HepG2 (cell line): ENCODE results near the gene SYNC. TPM values are rescaled to one million over a fixed set of nuclear protein-coding genes. Genes with fewer than 3 reads are reported as not detected.
A peak's percentile ranks its signal among the peaks of the same experiment; 100 is the strongest.

ENCODE experiments used
- ARNT2 ChIP-seq: sonication (generic); formaldehyde crosslinking; IDR thresholded peaks from 2 replicates; pipeline ENCODE4 v1.8.0; 2022; ENCODE audit warnings: mild to moderate bottlenecking, low read depth, missing genetic modification reagents, moderate library complexity
- ERF ChIP-seq: IDR thresholded peaks from 2 replicates; pipeline ENCODE4 v1.6.1; 2018; ENCODE audit warnings: missing biosample characterization, missing genetic modification reagents
- NCOA2 ChIP-seq: sonication (generic); formaldehyde crosslinking; IDR thresholded peaks from 2 replicates; pipeline ENCODE4 v1.8.0; 2022; ENCODE audit warnings: inconsistent platforms
- NRL ChIP-seq: sonication (generic); formaldehyde crosslinking; IDR thresholded peaks from 2 replicates; pipeline ENCODE4 v1.5.0; 2020; ENCODE audit warnings: missing genetic modification reagents, mild to moderate bottlenecking, moderate library complexity, borderline replicate concordance
- RFXAP ChIP-seq: sonication (generic); formaldehyde crosslinking; IDR thresholded peaks from 2 replicates; pipeline ENCODE4 v1.4.0; 2020; ENCODE audit warnings: missing genetic modification reagents, borderline replicate concordance
- SMC3 ChIP-seq: IDR thresholded peaks from 2 replicates; pipeline ENCODE4 v1.6.1; 2011; ENCODE audit warnings: low read length, improper control_type of control experiment
- SOX5 ChIP-seq: IDR thresholded peaks from 2 replicates; pipeline ENCODE4 v1.6.1; 2016; ENCODE audit warnings: borderline replicate concordance
- SP1 ChIP-seq, 2 experiments: fragments of 450-650 bp in 1 of 2; sonication (generic) in 1 of 2; formaldehyde crosslinking in 1 of 2; IDR thresholded peaks; 2 replicates each; pipeline versions ENCODE4 v1.4.0 to v1.6.1; 2016 to 2020; ENCODE audit warnings: missing genetic modification reagents in 1 of 2
- TAF1 ChIP-seq: sonication (generic); formaldehyde crosslinking; IDR thresholded peaks from 2 replicates; pipeline ENCODE4 v1.4.0; 2020; ENCODE audit warnings: missing genetic modification reagents
- WIZ ChIP-seq: sonication (generic); formaldehyde crosslinking; IDR thresholded peaks from 2 replicates; pipeline ENCODE4 v1.5.1; 2020; ENCODE audit warnings: mild to moderate bottlenecking, missing genetic modification reagents
- ZFP90 ChIP-seq: sonication (generic); formaldehyde crosslinking; IDR thresholded peaks from 2 replicates; pipeline ENCODE4 v1.8.0; 2022; ENCODE audit warnings: missing genetic modification reagents, mild to moderate bottlenecking, inconsistent platforms, borderline replicate concordance
- ZFY ChIP-seq: sonication (generic); formaldehyde crosslinking; IDR thresholded peaks from 2 replicates; pipeline ENCODE4 v1.4.0; 2020; ENCODE audit warnings: missing genetic modification reagents
- ZMYM2 ChIP-seq: sonication (generic); formaldehyde crosslinking; IDR thresholded peaks from 2 replicates; pipeline ENCODE4 v1.8.0; 2022; ENCODE audit warnings: mild to moderate bottlenecking, missing genetic modification reagents
- ZNF280B ChIP-seq: sonication (generic); formaldehyde crosslinking; IDR thresholded peaks from 2 replicates; pipeline ENCODE4 v1.5.0; 2020; ENCODE audit warnings: missing genetic modification reagents, mild to moderate bottlenecking, borderline replicate concordance
- ZNF33B ChIP-seq: sonication (generic); formaldehyde crosslinking; IDR thresholded peaks from 2 replicates; pipeline ENCODE4 v1.5.1; 2020; ENCODE audit warnings: mild to moderate bottlenecking, missing genetic modification reagents
- ZNF572 ChIP-seq: sonication (generic); formaldehyde crosslinking; IDR thresholded peaks from 2 replicates; pipeline ENCODE4 v1.5.1; 2020; ENCODE audit warnings: mild to moderate bottlenecking, missing genetic modification reagents
- ZNF777 ChIP-seq: sonication (generic); formaldehyde crosslinking; IDR thresholded peaks from 2 replicates; pipeline ENCODE4 v1.4.0; 2020; ENCODE audit warnings: missing genetic modification reagents
- ZNF788 ChIP-seq: sonication (generic); formaldehyde crosslinking; IDR thresholded peaks from 2 replicates; pipeline ENCODE4 v1.5.0; 2020; ENCODE audit warnings: mild to moderate bottlenecking, missing genetic modification reagents, borderline replicate concordance
- ZNF83 ChIP-seq: sonication (generic); formaldehyde crosslinking; IDR thresholded peaks from 2 replicates; pipeline ENCODE4 v1.4.0; 2020; ENCODE audit warnings: missing genetic modification reagents, mild to moderate bottlenecking, borderline replicate concordance
- polyA plus RNA-seq, 8 experiments: library from polyadenylated mRNA; depleted of rRNA in 3 of 8; stranded (reverse) in 7 of 8; unstranded in 1 of 8; fragments of >200 nt; fragmentation: Illumina TruSeq in 4 of 8; extraction: Trizol in 4 of 8; gene quantifications; 2 replicates each; pipeline versions ENCODE4 v1.2.1 to v1.2.3, GENCODE V29; 2011 to 2016; ENCODE audit warnings: low read depth in 4 of 8, missing spikeins in 1 of 8, mixed read lengths in 1 of 8; ENCODE audit not compliant: insufficient read depth in 1 of 8
- total RNA-seq, 5 experiments: library from RNA; depleted of rRNA; stranded (reverse); fragments of >200 nt; fragmentation: Illumina TruSeq; extraction: Trizol; gene quantifications; 2 replicates each; pipeline ENCODE4 v1.2.3, GENCODE V29; 2016; ENCODE audit warnings: low read depth in 1 of 5
- TF ChIP-seq, protein P1 (sequence below): sonication (generic); formaldehyde crosslinking; IDR thresholded peaks from 2 replicates; pipeline ENCODE4 v1.5.1; 2020; ENCODE audit warnings: mild to moderate bottlenecking, missing genetic modification reagents, moderate library complexity
- TF ChIP-seq, protein P2 (sequence below): sonication (generic); formaldehyde crosslinking; IDR thresholded peaks from 2 replicates; pipeline ENCODE4 v1.4.0; 2020; ENCODE audit warnings: mild to moderate bottlenecking, missing genetic modification reagents

SYNC gene
- total and polyA plus RNA-seq, 2 of the 13 experiments (the other 11 are each of a cell fraction or from before 2014, with no cell fraction given) = 2.4 to 5.4 TPM

GRCh38 chr1:32695098-32695904 lies 7.3 kb downstream of the SYNC start (continued):
- TF ChIP-seq, protein P1, sequence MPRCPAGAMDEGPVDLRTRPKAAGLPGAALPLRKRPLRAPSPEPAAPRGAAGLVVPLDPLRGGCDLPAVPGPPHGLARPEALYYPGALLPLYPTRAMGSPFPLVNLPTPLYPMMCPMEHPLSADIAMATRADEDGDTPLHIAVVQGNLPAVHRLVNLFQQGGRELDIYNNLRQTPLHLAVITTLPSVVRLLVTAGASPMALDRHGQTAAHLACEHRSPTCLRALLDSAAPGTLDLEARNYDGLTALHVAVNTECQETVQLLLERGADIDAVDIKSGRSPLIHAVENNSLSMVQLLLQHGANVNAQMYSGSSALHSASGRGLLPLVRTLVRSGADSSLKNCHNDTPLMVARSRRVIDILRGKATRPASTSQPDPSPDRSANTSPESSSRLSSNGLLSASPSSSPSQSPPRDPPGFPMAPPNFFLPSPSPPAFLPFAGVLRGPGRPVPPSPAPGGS = peak; percentile 27; the same call in 1 of the 2 replicates
- TF ChIP-seq NCOA2 (CRISPR knock-in tag) (no peak), ZFY (CRISPR knock-in tag) (peak; percentile 92), ZNF83 (CRISPR knock-in tag) (no peak), ZNF572 (CRISPR knock-in tag) (peak; percentile 9; the same call in 1 of the 2 replicates), ZNF777 (CRISPR knock-in tag) (no peak), SOX5 (CRISPR knock-in tag) (no peak), ZMYM2 (no peak), ZFP90 (CRISPR knock-in tag) (peak; percentile 59; the same call in 1 of the 2 replicates), ZNF33B (CRISPR knock-in tag) (0 out of 2 replicates have a peak, but pooled peaks have one; percentile 64), ZNF280B (CRISPR knock-in tag) (0 out of 2 replicates have a peak, but pooled peaks have one; percentile 48), ARNT2 (CRISPR knock-in tag) (peak; percentile 39; the same call in 1 of the 2 replicates), SP1 (IDR thresholded peaks at IDR 0.05) (no peak), SP1 (CRISPR knock-in tag; IDR thresholded peaks at IDR 0.05) (no peak), NRL (CRISPR knock-in tag) (peak; percentile 42; the same call in 1 of the 2 replicates), WIZ (peak; percentile 57), RFXAP (peak; percentile 11; the same call in 1 of the 2 replicates), ZNF788 (CRISPR knock-in tag) (peak; percentile 45; the same call in 1 of the 2 replicates), SMC3 (no peak), ERF (CRISPR knock-in tag) (0 out of 2 replicates have a peak, but pooled peaks have one; percentile 44), TAF1 (CRISPR knock-in tag) (peak; percentile 73)
- TF ChIP-seq, protein P2, sequence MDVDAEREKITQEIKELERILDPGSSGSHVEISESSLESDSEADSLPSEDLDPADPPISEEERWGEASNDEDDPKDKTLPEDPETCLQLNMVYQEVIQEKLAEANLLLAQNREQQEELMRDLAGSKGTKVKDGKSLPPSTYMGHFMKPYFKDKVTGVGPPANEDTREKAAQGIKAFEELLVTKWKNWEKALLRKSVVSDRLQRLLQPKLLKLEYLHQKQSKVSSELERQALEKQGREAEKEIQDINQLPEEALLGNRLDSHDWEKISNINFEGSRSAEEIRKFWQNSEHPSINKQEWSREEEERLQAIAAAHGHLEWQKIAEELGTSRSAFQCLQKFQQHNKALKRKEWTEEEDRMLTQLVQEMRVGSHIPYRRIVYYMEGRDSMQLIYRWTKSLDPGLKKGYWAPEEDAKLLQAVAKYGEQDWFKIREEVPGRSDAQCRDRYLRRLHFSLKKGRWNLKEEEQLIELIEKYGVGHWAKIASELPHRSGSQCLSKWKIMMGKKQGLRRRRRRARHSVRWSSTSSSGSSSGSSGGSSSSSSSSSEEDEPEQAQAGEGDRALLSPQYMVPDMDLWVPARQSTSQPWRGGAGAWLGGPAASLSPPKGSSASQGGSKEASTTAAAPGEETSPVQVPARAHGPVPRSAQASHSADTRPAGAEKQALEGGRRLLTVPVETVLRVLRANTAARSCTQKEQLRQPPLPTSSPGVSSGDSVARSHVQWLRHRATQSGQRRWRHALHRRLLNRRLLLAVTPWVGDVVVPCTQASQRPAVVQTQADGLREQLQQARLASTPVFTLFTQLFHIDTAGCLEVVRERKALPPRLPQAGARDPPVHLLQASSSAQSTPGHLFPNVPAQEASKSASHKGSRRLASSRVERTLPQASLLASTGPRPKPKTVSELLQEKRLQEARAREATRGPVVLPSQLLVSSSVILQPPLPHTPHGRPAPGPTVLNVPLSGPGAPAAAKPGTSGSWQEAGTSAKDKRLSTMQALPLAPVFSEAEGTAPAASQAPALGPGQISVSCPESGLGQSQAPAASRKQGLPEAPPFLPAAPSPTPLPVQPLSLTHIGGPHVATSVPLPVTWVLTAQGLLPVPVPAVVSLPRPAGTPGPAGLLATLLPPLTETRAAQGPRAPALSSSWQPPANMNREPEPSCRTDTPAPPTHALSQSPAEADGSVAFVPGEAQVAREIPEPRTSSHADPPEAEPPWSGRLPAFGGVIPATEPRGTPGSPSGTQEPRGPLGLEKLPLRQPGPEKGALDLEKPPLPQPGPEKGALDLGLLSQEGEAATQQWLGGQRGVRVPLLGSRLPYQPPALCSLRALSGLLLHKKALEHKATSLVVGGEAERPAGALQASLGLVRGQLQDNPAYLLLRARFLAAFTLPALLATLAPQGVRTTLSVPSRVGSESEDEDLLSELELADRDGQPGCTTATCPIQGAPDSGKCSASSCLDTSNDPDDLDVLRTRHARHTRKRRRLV (CRISPR knock-in tag) = peak; percentile 75; the same call in 1 of the 2 replicates
